SU-DHL-6 (cell line): ENCODE measurements around the gene ATP13A2.

Experiments
- EZH2phosphoT487 ChIP-seq: fragments of 200-600 bp; sonication (generic), shearing (Covaris generic); conservative IDR thresholded peaks from 2 replicates; pipeline ENCODE4 v1.6.1; 2018; ENCODE audit warnings: mild to moderate bottlenecking, antibody characterized with exemption, low read length, moderate library complexity, mixed read lengths
- TF ChIP-seq, protein P1 (sequence below): fragments of 200-600 bp; sonication (generic); IDR thresholded peaks from one replicate; pipeline ENCODE4 v1.5.1; 2017; ENCODE audit warnings: antibody characterized with exemption, mild to moderate bottlenecking, low read length, moderate library complexity; ENCODE audit not compliant: insufficient read depth, poor library complexity, severe bottlenecking

DNA sequence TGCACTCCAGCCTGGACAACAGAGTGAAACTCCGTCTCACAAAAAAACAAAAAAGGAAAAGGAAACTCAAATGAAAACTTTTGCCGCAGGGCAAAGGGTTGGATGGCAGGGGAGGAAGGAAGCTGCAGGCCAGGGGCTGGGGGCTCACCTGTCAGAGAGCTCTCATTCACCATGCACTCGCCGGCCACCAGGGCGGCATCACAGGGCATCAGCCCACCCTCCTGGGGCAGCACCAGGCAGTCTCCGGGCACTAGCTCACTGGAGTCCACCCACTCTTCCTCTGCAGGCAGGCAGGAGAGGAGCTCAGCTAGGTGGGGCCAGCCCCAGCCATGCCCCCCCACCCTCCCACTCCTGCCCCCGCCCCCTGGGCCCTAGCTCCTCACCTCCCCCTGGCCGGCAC, 11.9 kb downstream of the ATP13A2 start:
- TF ChIP-seq, protein P1, sequence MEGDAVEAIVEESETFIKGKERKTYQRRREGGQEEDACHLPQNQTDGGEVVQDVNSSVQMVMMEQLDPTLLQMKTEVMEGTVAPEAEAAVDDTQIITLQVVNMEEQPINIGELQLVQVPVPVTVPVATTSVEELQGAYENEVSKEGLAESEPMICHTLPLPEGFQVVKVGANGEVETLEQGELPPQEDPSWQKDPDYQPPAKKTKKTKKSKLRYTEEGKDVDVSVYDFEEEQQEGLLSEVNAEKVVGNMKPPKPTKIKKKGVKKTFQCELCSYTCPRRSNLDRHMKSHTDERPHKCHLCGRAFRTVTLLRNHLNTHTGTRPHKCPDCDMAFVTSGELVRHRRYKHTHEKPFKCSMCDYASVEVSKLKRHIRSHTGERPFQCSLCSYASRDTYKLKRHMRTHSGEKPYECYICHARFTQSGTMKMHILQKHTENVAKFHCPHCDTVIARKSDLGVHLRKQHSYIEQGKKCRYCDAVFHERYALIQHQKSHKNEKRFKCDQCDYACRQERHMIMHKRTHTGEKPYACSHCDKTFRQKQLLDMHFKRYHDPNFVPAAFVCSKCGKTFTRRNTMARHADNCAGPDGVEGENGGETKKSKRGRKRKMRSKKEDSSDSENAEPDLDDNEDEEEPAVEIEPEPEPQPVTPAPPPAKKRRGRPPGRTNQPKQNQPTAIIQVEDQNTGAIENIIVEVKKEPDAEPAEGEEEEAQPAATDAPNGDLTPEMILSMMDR, result no peak
- TF ChIP-seq EZH2phosphoT487, result no peak
